ENCODE data around the gene OLFM3. TPM values are rescaled to one million over a fixed set of nuclear protein-coding genes. Genes with fewer than 3 reads are reported as not detected.

OLFM3 gene
- total RNA-seq, 1 donor from 2014 or later: 0.49 TPM

- H3K9me3 ChIP-seq: no peaks in the 10 kb centered on the region
- no peaks in the 10 kb centered on the region for H3K36me3 ChIP-seq
- TF ChIP-seq POLR2A (IDR thresholded peaks at IDR 0.05) (no peak), POLR2AphosphoS5 (IDR thresholded peaks at IDR 0.05; ENCODE audit: insufficient read depth in 1 of 2, low read depth in 1 of 2) (no peak)
- TF ChIP-seq, protein P1, sequence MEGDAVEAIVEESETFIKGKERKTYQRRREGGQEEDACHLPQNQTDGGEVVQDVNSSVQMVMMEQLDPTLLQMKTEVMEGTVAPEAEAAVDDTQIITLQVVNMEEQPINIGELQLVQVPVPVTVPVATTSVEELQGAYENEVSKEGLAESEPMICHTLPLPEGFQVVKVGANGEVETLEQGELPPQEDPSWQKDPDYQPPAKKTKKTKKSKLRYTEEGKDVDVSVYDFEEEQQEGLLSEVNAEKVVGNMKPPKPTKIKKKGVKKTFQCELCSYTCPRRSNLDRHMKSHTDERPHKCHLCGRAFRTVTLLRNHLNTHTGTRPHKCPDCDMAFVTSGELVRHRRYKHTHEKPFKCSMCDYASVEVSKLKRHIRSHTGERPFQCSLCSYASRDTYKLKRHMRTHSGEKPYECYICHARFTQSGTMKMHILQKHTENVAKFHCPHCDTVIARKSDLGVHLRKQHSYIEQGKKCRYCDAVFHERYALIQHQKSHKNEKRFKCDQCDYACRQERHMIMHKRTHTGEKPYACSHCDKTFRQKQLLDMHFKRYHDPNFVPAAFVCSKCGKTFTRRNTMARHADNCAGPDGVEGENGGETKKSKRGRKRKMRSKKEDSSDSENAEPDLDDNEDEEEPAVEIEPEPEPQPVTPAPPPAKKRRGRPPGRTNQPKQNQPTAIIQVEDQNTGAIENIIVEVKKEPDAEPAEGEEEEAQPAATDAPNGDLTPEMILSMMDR (IDR thresholded peaks at IDR 0.05): no peak
- intact Hi-C loops (cut with DNase I): no loop called here
- no peaks in the 10 kb centered on the region for H3K27me3 ChIP-seq
- H3K4me1 ChIP-seq: no peaks in the 10 kb centered on the region
- no peak for DNase-seq (ENCODE audit: extremely low spot score in 2 of 2)
- no peak overlapping the region for H3K27ac ChIP-seq
- H3K4me3 ChIP-seq: no peak overlapping the region
Observed at GRCh38 chr1:101957771-101958170, 39.0 kb downstream of the OLFM3 start.

DNA sequence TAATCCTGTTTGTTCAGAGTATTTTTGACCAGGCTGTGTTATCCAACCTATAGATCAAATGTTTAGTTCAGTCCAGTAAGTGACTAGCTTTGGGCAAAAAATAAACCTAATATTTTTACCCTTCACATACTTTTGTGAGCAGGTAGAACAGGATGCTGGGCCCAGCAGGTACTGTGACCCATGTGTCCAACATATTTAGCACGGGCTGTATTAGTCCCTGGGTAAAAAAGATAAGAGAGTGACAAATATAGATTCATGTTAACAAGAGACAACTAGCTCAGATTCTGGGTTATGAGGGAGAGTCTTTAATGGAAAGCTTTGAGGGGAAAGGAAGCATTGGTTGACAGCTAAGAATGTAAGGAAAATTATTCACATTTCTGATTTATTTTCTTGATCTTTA, 43.1 kb downstream of the OLFM3 start:
- H3K9me3 ChIP-seq: no peaks in the 10 kb centered on the region
- intact Hi-C loops (cut with DNase I): no loop called here
- H3K4me3 ChIP-seq: no peak overlapping the region
- no peak for DNase-seq (ENCODE audit: extremely low spot score in 2 of 2)
- no peak overlapping the region for H3K27ac ChIP-seq
- H3K4me1 ChIP-seq: no peaks in the 10 kb centered on the region
- H3K36me3 ChIP-seq: no peaks in the 10 kb centered on the region
- H3K27me3 ChIP-seq: no peaks in the 10 kb centered on the region
- TF ChIP-seq POLR2AphosphoS5 (IDR thresholded peaks at IDR 0.05; ENCODE audit: insufficient read depth in 1 of 2, low read depth in 1 of 2) (no peak), POLR2A (IDR thresholded peaks at IDR 0.05) (no peak)
- TF ChIP-seq, protein P1 (IDR thresholded peaks at IDR 0.05): no peak

DNA sequence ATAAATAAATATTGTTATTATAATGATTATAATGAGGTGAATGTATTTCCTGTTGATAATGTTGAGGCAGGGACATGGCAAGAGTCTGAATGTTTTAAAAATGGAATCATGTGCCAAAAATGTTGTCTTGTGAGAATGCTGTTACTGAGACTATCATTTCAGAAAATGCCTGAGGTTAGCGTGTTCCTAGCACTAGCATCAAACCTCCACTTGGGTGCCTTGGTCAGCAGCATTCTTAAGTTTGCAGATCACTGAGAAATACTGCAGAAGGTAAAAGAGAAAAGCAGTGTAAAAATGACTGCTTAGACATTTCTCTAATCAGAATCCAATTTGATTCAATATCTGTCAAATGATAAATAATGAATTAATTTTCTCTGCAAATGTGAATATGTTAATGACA, 50.8 kb downstream of the OLFM3 start:
- no peak overlapping the region for H3K27ac ChIP-seq
- H3K4me3 ChIP-seq: no peak overlapping the region
- no peaks in the 10 kb centered on the region for H3K4me1 ChIP-seq
- no peak for TF ChIP-seq POLR2A (IDR thresholded peaks at IDR 0.05)
- TF ChIP-seq, protein P1 (IDR thresholded peaks at IDR 0.05): no peak
- TF ChIP-seq POLR2AphosphoS5 (IDR thresholded peaks at IDR 0.05; ENCODE audit: insufficient read depth in 1 of 2, low read depth in 1 of 2): no peak
- H3K36me3 ChIP-seq: no peaks in the 10 kb centered on the region
- H3K27me3 ChIP-seq: no peaks in the 10 kb centered on the region
- no peak for DNase-seq (ENCODE audit: extremely low spot score in 2 of 2)
- no peaks in the 10 kb centered on the region for H3K9me3 ChIP-seq
- intact Hi-C loops (cut with DNase I): no loop called here

- TF ChIP-seq POLR2AphosphoS5 (IDR thresholded peaks at IDR 0.05; ENCODE audit: insufficient read depth in 1 of 2, low read depth in 1 of 2): no peak
- TF ChIP-seq POLR2A (IDR thresholded peaks at IDR 0.05): no peak
- TF ChIP-seq, protein P1 (IDR thresholded peaks at IDR 0.05): no peak
- H3K36me3 ChIP-seq: no peaks in the 10 kb centered on the region
- H3K27me3 ChIP-seq: no peaks in the 10 kb centered on the region
- no peaks in the 10 kb centered on the region for H3K9me3 ChIP-seq
- H3K27ac ChIP-seq: no peak overlapping the region
- no peak for DNase-seq (ENCODE audit: extremely low spot score in 2 of 2)
- intact Hi-C loops (cut with DNase I): no loop called here
- H3K4me3 ChIP-seq: no peak overlapping the region
- H3K4me1 ChIP-seq: no peaks in the 10 kb centered on the region
Observed at GRCh38 chr1:101943237-101943636, 53.5 kb downstream of the OLFM3 start.

DNA sequence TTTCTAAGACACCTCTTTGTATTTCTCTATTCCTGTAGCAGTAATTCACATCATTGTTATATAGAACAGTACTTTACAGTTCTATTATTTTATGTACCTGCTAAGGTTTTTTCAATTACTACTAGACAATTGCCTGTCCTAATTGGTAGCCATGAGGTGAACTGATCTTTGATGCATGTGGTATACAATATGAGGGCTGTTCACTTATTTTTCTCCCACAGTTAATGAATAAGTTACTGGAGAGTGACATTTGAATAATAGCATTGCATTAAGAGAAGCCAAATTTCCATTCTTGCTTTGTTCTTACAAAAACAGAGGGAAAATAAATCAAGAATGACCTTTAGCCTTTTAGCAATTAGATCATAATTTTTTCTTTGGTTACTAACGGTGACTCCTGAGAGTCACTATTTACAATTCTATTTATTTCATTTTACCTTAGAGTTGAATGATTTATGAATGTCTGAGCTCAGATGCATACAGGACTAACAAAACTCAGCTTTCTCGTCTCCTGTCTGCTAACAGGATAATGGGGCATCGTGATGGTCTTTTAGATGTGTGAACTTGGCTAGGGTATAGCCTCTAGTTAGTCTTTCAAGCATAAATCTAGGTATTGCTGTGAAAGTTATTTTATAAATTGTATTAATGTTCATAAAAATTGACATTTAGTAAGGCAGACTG, 54.1 kb downstream of the OLFM3 start:
- no peak overlapping the region for H3K4me3 ChIP-seq
- no peak overlapping the region for H3K27ac ChIP-seq
- no peaks in the 10 kb centered on the region for H3K9me3 ChIP-seq
- H3K27me3 ChIP-seq: no peaks in the 10 kb centered on the region
- intact Hi-C loops (cut with DNase I): no loop called here
- H3K36me3 ChIP-seq: no peaks in the 10 kb centered on the region
- no peaks in the 10 kb centered on the region for H3K4me1 ChIP-seq
- TF ChIP-seq, protein P1 (IDR thresholded peaks at IDR 0.05): no peak
- TF ChIP-seq POLR2A (IDR thresholded peaks at IDR 0.05) (no peak), POLR2AphosphoS5 (IDR thresholded peaks at IDR 0.05; ENCODE audit: insufficient read depth in 1 of 2, low read depth in 1 of 2) (no peak)
- no peak for DNase-seq (ENCODE audit: extremely low spot score in 2 of 2)
